Activated CD8-positive, alpha-beta memory T cell treated with anti-CD3 and anti-CD28 coated beads for 48 hours (primary cell): Measurements from ENCODE around the gene ZBTB7C.

Source experiments
- DNase-seq, 3 experiments: peaks; one replicate each; pipeline ENCODE4 v3.0.0-alpha.2; 2020; ENCODE audit warnings: low read depth in 2 of 3, low spot score in 2 of 3

ZBTB7C gene

DNA sequence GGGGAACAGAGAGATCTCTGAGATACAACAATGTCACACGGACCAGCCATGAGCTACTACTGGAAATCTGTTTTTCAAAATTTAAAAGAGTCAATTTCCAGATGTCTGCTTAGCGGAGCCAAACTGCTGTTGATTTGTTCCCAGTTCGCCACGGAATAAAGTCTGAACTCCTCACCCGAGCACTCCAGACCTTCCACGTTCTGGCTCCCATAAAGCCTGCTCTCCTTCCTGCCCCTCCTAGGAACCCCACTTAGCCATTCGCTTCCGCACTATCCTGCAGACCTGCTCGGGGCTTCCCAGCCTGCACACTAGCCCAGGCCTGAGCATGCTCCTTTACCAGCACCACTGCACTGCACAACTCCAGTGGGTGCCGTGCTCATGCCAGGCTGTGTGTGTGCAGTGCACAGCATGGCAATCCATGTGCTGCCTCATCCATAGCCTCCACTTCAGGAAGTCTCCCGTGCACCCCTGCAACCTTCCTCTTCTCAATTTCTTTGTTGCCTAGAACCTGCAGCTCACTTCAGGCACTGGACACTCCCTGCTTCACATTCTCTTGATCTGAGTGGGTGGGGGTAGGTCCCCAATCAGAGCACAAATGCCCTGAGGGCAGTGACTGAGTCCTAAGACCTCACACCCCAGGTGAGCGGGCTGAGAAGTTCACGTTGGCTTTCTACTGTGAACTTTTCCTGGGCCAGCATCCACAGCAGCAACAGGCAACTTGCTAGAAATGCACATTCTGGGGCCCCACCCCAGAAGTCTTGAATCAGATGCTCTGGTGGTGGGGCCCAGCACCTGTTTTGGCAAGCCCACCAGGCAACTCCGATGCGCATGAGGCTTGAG lies 53.7 kb downstream of the ZBTB7C start:
- DNase-seq = no peak

DNA sequence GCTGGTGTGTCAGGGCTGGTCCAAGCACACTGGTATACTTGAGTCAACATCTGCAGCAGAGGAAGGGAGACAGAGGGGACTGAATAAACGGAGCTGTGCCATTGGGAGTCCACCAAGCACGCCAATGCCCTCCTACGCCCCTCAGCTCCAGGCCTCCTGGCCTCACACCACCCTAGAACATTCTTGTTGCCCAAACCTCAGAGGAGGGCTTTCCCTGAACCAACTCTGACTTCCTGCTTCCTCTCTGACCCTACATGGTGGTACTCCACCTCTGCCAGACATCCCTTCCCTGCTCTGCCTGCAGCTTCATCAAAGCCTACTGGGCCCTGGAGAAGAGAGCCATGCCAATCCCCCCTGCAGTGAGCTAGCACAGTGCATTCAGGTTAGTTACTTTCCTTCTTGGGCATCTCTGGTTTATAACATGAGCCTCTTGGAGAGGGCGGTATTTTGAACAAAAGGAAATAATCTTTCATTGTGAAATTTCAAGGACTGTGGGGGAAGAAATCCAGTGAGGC lies 54.4 kb downstream of the ZBTB7C start:
- no peak for DNase-seq

DNA sequence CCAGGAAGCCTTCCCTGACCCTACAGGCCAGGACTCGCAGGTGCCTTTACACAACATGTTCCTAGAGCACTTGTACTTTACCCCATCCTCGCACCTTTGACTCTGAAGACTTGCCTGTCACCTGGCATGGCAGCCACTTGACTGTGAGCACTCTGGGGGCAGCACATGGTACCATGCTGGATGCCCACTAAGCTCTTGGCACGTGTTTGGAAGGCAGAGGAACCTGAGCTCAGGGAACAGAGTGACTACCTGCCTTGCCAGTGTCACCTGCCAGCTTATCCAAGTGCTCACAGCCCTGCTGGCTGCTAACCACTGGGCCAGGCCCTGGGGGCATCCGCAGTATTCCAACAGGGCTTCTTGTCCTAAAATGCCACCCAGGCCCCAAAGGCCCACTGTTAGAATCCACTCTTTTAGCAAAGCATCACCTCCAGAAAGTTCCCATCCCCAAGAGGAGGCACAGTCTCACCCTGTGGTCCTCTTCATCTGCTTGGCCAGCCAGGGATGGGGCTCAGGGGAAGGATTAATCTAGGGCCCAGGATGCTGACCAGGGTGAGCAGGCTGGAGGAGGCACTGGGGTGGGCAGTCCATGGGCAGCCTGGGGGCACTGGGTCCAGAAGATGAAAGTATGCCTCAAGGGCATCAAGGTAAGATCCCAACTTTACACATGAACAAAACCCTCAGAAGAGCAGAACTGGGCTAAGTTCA lies 57.0 kb downstream of the ZBTB7C start:
- no peak for DNase-seq

DNA sequence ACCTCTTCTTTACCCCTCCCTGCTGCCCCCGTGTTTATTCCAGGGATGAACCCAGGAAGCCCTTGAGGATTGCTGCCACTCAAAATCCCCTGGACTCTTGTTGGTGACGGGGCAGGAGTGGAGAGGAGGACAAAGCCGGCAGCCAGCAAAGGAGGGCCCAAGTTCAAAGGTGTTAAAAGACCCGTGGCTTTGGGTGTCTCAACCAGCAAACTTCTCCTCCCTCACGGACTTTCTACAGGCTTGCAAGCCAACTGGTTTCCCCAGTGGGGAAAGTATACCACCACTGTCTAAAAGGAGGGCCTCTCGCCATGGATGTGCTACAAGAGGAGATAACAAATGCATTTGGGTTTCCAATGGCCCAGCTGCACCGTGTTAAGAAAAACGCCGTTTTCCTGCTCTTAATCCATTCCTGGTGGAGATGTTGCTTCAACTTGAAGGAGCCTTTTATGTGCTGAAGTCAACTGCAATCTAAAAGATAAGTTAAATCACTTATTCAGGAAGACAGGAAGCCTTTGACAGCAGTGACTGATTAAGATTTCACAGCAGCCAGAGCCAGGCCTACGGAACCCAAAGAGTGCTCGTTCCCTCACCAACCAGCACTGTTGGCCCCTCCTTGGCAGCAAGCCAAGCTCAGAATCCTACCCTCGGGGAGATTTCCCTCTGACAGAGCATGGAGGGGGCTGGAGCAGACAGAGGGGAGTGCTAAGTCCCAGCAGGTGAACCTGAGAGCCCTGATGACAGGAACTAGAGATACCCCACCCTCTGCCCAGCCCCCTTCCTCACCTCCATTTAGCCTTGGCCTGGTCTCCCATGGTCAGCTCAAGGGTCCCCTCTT lies 57.8 kb downstream of the ZBTB7C start:
- no peak for DNase-seq

DNA sequence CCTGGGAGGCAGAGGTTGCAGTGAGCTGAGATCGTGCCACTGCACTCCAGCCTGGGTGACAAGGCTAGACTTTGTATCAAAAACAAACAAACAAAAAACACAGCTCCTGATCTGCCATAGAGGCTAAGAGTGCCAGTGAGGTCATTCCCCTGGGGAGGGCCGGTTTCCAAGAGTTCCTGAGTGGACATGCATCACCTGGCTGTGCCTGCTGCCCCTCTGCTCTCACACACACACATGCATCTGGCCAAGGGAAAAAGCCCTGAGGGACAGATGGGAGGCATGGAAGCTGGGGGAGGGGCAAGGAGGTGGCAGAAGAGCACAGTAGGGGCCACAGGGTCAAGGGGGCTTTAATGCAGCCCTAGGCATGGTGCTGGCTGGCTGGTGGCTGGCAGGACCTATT lies 60.4 kb downstream of the ZBTB7C start:
- DNase-seq = no peak

DNA sequence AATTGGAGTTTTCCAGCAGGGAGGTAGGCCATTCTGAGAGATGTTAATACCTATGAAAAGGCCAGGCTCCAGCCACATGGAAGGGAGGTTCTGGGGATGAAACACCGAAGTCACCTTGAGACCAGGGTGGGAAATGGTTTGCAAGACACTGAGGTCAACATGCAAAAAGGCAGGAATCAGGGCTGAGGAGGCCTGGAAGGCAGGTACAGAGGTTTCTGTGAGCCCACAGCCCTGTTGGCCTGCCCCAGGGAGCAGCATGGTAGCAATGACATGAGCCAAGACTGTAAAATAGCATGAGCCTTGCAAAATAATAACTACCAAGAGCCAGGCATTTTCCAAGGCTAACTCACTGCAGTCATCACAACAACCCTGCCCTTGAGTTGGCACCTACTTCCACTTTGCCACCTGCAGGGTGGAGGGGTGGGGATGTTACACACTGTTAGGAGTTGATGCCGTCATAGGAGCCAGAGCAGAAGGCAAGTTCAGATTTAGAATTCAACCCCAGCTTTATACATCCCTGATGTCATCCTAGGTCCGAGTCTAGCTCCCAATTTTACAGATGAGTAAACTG lies 61.3 kb downstream of the ZBTB7C start:
- no peak for DNase-seq

DNA sequence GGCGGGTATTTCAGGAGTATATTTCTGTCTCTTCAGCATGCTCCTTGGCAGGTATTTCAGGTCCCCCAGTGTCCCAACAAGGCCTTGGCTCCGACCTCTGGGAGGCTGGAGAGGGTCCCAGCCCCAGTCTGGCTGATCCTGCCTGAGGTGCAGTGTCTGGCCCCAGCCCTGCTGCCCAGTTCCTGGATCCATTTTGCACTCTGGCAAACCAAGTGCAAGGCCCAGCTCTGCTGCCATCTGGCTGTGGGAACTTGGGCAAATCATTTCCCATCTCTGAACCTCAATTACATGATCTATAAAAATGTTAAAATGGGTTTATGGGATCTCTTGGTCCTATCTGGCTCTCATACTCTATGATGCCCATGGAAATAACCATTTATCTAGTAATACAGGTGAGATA lies 63.6 kb downstream of the ZBTB7C start:
- no peak for DNase-seq

DNA sequence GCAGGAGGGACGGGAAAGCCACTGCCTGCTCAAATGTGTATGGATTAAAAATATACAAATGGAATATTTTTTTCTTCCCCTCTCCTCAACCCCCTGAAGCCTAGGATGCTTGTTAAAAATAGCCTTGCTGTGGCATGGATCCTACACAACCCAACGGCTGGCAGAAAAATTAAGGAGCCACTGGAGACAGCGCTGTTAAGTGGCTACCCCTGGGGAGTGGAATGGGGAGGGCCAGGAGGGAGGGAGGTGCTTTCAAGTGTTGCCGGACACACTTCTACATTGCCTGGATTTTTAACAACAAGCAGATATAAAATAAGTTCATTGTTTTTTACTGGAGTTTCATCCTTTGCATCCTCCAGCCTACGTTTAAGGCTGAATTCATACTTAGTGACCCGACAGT lies 66.6 kb downstream of the ZBTB7C start:
- DNase-seq = no peak

DNA sequence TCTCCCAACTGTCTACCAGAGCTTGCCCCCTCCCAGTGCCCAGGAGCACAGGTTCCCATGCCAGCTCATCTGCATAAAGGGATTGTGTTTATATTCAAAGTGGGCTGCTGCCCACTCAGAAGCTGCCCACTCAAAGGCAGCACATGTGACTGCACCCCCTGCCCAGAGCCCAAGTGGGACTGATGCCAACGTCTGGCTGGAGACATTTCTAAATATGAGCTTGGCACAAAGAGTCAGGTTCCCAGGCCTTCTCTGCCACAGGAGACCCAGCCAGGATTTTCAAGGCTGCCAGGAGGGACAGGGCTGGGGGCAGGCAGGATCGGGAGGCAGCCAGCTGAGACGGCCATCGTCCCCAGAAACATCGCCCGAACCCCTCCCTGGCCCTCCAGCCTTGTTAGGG lies 67.1 kb downstream of the ZBTB7C start:
- DNase-seq = no peak

DNA sequence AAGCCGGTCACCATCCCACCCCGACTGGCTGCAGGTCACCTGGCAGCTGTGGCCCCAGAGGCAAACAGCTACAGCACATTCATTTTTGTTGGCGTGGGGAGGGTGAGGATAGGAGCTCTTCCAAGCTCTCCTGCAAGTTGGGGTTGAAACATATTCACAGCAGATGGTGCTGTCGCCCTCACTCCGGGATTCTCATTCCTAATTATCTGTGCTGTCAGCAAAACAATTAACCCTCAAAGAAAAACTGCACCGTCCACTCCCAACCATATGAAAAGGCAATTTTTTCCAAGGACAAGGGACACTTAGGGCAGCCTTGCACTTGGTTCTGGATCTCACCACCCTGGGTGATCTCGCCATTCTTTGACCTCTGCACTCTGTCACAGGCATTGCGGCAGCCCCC lies 68.6 kb downstream of the ZBTB7C start:
- DNase-seq = no peak

DNA sequence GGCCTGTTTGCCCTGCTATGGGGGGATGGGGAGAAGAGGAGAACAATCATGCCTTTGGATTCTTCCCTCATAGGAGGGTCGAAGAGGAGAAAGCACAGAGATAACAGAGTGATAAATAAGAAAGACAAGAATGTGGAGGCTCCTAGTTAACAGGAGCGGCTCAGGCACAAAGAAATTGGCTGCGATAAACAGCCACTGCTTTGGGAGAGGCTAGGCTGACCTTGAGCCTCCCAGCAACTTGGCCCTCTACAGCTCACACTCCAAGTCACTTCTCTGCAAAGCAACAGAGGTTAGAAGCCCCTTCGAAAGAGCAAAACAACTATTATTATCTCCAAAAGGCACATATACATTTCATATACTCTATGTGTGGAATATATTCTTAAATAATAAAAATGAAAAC lies 69.5 kb downstream of the ZBTB7C start:
- DNase-seq = no peak

DNA sequence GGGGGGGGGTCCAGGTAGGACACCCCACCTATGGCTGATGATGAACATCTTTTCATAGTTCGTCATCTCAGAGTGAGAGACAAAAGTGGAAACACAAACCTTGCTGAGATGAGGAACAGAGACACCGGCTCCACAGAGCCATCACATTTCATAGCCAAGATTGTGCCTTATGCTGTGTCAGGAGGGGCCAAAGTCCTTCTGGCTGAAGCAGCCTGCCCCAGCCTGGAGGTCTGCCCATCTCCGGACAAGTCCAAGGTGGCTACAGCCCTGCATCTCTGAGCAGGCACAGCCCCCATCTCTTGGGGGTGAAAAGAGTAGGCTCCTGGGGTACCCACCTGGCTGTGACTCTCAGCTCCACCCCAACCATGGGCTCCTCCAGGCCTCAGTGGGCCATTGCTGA lies 70.3 kb downstream of the ZBTB7C start:
- DNase-seq = no peak

DNA sequence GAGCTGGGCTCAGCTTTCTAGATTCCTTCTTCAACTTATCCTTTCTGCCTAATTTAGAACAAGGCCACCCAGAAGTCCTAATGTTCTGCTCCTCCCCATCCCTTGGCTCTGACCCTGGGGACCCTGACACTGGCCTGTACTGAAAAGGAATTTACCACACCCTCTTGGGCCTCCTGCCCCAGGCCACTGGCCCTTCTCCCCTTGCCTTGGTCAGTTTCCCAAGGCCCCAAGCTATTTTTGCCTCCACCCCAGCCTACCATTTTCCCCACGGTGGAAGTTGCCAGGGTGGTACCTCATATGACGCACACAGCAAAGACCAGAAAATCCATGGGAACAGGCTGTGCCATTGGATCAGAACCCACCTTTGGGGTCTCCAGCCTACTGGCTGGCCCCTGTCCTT lies 72.1 kb downstream of the ZBTB7C start:
- no peak for DNase-seq

DNA sequence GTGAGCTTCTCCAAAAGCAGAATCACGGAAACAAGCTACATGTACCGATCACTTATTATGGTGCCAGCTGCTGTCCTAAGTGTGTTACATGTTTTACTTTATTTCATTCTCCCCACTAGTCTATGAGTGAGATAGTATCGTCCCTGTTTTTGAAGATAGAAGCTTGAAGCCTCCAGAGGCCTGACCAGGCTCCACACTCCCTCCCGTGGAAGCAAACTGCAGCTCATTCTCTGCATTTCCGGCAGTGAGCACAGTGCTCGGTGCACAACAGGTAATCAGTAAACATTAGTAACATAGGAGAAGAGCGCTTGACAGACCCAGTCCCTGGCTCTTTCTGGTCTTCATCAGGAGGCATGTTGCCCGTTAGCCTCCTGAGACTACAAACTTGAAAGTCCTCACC lies 72.9 kb downstream of the ZBTB7C start:
- DNase-seq = no peak

DNA sequence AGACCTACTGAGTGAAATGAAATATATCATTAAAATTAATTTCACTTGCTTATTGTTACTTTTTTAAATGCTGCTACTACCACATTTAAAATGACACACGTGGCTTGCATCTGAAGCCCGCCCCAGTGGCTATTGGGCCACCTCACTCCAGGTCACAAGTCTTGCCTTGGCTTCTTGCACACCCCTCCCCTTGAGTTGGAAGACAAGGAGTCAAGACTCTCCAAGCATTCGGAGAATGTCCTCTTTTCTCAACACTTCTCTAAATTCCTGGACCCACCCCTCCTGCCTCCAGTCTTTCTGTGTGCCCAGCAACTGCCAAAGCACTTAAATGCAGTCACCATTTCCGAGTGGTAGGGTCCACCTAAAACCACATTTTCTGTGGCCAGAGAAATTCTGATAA lies 73.4 kb downstream of the ZBTB7C start:
- no peak for DNase-seq

DNA sequence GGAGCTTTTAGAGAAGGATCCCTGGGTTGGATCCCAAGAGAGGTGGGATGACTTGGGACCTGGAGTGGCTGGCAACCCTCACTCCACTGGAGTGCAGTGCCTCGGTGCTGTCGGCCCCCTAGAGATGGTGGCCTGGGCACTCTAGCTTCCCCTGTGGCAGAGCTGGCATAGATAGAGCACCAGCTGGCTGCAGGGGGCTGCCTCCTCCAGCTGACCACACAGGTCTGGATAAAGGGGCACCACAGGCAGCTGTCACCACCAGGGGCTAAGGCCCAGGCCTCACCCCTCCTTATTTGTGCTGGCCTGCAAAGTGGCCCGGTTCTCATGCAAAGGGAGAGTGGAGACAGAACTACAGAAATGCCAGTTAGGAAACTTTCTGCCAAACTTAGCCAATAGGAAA lies 74.3 kb downstream of the ZBTB7C start:
- no peak for DNase-seq

DNA sequence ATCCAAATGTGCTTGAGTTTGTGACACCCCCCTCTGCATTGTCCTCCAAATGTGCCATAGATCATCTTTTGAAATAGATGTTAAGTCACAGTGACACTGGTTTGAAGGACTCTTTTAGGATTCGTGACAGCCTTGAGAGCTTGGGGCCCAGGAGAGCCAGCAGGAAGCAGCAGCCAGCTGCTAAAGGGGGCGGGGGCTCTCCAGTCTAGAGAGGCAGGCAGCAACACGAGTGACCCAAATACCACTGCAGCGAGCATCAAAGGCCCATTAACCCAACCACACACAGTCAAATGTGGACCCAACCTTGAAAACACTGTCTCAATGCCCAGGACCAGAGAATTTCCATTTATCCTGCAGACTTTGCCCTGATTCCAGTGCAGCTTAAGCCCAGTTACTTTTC lies 75.6 kb downstream of the ZBTB7C start:
- DNase-seq = no peak

DNA sequence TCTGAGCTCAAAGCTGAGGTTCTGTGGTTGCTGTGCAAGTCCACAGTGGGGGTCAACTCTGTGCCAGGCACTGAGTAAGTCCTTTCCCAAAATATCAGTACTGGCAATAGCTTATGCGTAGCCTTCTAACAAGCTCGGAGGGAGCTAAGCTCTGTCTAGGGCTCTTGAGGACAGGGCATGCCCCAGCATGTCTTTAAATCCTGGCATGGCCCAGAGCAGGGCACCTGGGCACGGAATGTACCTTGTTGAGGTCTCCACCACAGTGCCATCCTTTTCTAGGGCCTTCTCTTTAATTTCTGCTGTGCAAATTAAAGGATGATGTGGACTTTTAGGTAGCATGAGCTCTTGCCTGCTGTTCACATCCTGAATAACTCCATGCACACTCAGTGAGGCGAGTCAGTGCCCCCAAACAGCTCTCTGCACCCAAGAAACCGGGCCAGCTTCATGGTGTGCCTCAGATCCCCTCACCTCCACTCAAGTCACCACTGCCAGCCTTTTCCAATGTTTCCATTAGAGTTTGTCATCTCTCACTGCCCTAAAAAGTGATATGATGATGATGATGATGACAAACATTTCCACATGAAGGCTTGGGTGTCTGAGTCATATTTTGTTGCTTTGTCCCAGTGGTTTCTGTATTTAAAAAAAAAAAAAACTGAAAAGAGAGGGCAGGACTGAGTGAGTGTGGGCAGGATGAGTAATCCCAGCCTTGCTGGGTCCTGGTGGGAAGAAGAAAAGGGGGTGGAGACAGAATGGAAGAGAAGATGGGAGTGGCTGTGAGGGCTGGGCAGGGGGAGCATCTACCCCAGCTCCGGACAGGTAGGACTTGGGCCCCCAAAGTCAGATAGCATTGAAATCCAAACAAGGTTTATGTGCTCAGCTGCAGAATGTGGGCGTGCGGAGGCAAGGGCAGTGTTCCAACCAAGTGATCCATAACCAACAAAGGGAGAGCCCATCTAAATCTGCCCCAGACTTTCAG lies 78.9 kb downstream of the ZBTB7C start:
- no peak for DNase-seq

DNA sequence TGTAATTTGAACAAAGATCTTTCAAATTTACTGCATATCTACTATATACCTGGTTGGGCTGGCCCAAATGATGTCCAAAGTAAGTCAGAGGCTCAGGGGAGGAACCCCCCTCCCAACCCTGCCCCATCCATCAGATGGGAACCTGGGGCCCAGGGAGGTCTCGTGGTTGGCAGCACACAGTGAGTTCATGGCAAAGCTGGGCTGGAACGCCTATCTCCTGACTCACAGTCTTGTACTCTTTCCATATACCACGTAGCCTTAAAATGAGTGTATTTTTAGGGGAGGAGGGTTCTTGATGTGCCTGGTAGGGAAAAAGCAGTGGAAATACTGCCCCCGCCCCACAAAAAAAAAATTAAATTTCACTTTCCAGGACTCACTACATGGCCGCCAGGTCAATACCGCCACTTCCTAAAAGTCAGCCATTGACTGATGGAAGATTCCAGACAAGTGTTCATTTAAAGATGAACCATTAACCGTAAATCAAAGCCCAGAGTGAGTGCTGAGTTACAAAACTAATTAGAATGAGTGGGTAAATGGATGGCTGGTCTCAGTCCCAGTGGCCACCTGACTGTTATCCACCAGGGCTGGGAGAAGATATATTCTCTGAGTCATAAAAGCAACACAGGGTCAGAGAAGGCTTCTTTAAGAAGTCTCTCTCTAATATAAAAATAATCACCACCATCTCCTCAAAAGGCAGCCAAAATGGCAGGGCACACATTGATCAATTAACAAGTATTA lies 80.5 kb downstream of the ZBTB7C start:
- DNase-seq = no peak
